Osteoblast (primary cell): ENCODE measurements around the gene CDK11A. TPM values are rescaled to one million over a fixed set of nuclear protein-coding genes. Genes with fewer than 3 reads are reported as not detected.
A peak's percentile ranks its signal among the peaks of the same experiment; 100 is the strongest.
"Not testable (repeated sequence)": the region's sequence is repeated elsewhere in the genome, so short reads cannot be mapped to it uniquely, and the experiment has no call there.

Experiments
- DNase-seq: peaks from one replicate; pipeline ENCODE4 v3.0.0; 2011; ENCODE audit warnings: low spot score, mixed read lengths; ENCODE audit not compliant: insufficient read length; ENCODE audit errors: missing footprints
- H2AFZ ChIP-seq: 2 replicates; pipeline ENCODE4 v1.6.0; 2011; ENCODE audit warnings: mild to moderate bottlenecking, low read length
- H3K27ac ChIP-seq: 2 replicates; pipeline ENCODE4 v1.5.1; 2011; ENCODE audit warnings: mild to moderate bottlenecking, low read depth, low read length, moderate library complexity
- H3K27me3 ChIP-seq: 2 replicates; pipeline ENCODE4 v1.6.0; 2012; ENCODE audit warnings: mild to moderate bottlenecking, control low read depth, inconsistent platforms, low read length, moderate library complexity; ENCODE audit not compliant: insufficient read depth
- H3K36me3 ChIP-seq: 2 replicates; pipeline ENCODE4 v1.5.1; 2011; ENCODE audit warnings: mild to moderate bottlenecking, low read length, control low read depth, moderate library complexity; ENCODE audit not compliant: insufficient read depth
- H3K4me1 ChIP-seq: 2 replicates; pipeline ENCODE4 v1.5.1; 2011; ENCODE audit warnings: mild to moderate bottlenecking, low read length, control low read depth, moderate library complexity; ENCODE audit not compliant: insufficient read depth
- H3K4me2 ChIP-seq: 2 replicates; pipeline ENCODE4 v1.6.0; 2011; ENCODE audit warnings: mild to moderate bottlenecking, low read length; ENCODE audit not compliant: insufficient read depth
- H3K4me3 ChIP-seq: fragments of 200-600 bp; sonication (generic); 3 replicates; pipeline ENCODE4 v1.5.1; 2012; ENCODE audit warnings: mild to moderate bottlenecking, low read length, inconsistent platforms; ENCODE audit not compliant: insufficient read depth
- H3K79me2 ChIP-seq: 2 replicates; pipeline ENCODE4 v1.6.0; 2012; ENCODE audit warnings: mild to moderate bottlenecking, low read length, control low read depth, inconsistent platforms; ENCODE audit not compliant: insufficient read depth
- H3K9me3 ChIP-seq: 2 replicates; pipeline ENCODE4 v1.5.1; 2011; ENCODE audit warnings: low read depth, low read length, control low read depth
- H4K20me1 ChIP-seq: 2 replicates; pipeline ENCODE4 v1.6.0; 2012; ENCODE audit warnings: mild to moderate bottlenecking, low read length, control low read depth; ENCODE audit not compliant: insufficient read depth
- total RNA-seq: library from RNA; depleted of rRNA; stranded (reverse); fragments of >200 nt; gene quantifications from 2 replicates; pipeline ENCODE4 v1.2.3, GENCODE V29; 2012
- TF ChIP-seq, protein P1 (sequence below): IDR thresholded peaks from 2 replicates; pipeline ENCODE4 v1.5.1; 2011; ENCODE audit warnings: mild to moderate bottlenecking, low read depth, low read length, moderate library complexity; ENCODE audit errors: extremely low read depth

The CDK11A gene
- total RNA-seq, 1 donor, result 22.1 TPM

DNA sequence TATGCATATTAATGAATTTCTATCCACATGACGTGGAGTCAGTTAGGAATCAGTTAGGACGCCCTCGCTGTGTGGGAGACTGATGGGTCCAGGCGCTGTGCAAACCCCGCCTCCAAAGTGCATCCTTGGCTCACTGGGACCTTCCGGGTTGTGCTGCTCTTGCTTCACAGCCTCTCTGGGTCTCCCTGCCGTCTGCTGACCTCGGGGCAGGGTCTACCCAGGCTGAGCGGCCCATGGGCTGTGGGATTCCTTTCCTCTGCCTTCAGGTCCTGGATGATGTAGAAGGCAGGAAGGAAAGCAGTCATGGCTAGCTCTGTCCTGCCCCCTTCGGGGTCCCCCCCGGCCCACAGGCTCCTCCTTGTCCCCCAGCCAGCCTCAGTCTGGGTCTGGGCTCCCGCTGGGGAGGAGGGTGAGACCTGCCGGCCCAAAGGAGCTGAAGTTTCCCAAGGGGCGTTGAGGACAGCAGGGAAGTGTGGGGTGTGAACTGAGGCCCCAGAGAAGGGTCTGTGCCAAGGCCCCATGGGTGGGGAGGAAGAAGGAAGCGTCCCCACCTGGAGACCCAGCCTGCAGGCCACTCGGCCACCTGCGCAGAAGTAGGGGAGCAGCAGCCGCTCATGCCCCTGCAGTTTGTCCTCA, 24.6 kb upstream of the CDK11A start:
- Histone ChIP-seq H3K4me2 (no peak overlapping the region), H3K9me3 (no peaks in the 10 kb centered on the region), H3K27me3 (no peaks in the 10 kb centered on the region), H4K20me1 (no peaks in the 10 kb centered on the region), H3K36me3 (peaks cover 13% of the 10 kb centered on the region), H2AFZ (no peak overlapping the region), H3K4me1 (no peaks in the 10 kb centered on the region), H3K79me2 (no peaks in the 10 kb centered on the region), H3K4me3 (no peak overlapping the region), H3K27ac (no peak overlapping the region)
- DNase-seq, result peak; percentile 49
- TF ChIP-seq, protein P1, sequence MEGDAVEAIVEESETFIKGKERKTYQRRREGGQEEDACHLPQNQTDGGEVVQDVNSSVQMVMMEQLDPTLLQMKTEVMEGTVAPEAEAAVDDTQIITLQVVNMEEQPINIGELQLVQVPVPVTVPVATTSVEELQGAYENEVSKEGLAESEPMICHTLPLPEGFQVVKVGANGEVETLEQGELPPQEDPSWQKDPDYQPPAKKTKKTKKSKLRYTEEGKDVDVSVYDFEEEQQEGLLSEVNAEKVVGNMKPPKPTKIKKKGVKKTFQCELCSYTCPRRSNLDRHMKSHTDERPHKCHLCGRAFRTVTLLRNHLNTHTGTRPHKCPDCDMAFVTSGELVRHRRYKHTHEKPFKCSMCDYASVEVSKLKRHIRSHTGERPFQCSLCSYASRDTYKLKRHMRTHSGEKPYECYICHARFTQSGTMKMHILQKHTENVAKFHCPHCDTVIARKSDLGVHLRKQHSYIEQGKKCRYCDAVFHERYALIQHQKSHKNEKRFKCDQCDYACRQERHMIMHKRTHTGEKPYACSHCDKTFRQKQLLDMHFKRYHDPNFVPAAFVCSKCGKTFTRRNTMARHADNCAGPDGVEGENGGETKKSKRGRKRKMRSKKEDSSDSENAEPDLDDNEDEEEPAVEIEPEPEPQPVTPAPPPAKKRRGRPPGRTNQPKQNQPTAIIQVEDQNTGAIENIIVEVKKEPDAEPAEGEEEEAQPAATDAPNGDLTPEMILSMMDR, result no peak

DNA sequence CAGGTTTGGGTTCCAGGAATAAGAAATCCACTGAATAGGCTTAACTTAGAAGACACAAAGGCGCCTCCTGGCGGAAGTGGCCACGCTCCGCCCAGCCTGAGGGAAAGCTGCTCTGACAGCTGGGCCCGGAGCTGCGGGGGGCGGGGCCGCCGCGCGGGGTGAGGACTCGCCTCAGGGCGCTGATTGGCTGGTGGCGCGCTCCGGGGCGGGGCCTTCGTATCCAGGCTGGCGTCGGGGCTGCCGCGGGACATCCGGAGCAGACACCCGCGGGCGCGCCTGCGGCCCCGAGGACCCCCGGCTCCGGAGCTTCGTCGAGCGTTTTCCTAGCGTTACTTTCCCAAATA, 22.4 kb upstream of the CDK11A start:
- not testable (repeated sequence) for H4K20me1 ChIP-seq, H3K4me1 ChIP-seq, H3K27me3 ChIP-seq, H2AFZ ChIP-seq, H3K36me3 ChIP-seq, H3K27ac ChIP-seq, H3K4me2 ChIP-seq, H3K9me3 ChIP-seq, DNase-seq, H3K79me2 ChIP-seq
- peak overlapping the region; percentile 58 for H3K4me3 ChIP-seq

DNA sequence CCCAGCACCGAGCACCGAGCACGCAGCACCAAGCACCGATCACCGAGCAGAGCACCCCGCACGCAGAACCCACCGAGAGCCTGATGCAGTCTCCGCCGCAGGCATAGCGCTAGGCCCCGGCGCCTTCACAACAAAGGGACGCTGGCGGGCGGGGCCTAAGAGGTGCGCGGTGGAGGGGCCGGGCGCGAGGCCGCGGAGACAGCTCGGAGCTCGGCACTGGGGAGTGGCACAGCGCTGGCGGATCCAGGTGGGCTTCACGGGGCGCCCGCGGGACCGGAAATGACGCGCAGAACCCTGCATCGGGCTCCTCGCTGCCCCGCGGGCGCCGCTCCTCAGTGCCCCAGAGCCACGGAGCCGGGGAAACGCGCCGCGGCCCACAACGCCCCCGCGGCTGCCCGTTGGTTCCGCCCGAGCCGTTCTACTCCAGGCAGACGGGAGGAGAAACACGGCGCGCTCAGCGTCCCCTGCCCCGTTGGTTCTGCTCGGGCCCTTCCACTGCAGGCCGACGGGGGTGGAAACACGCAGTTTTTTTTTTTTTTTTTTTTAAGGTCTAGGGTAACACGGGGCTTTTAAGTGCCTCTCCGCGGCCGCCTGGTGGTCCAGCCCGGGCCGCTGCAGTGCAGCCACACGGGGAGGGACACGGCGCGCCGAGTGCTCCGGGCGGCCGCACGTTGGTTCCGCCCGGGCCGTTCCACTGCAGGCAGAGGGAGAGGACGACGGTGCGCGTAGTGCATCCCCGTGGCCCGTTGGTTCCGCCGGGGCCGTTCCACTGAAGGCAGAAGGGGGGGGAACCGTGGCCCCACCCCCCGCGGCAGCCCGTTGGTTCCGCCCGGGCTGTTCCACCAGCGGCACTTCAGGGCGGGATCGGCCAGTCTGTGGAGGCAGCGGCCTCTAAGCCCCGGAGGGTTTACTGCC, 21.8 kb upstream of the CDK11A start:
- H3K79me2 ChIP-seq, H2AFZ ChIP-seq, H4K20me1 ChIP-seq, H3K36me3 ChIP-seq, H3K9me3 ChIP-seq, H3K27me3 ChIP-seq, H3K4me2 ChIP-seq, H3K4me1 ChIP-seq: not testable (repeated sequence)
- H3K4me3 ChIP-seq, result peak overlapping the region; percentile 58
- H3K27ac ChIP-seq, result peak overlapping the region; percentile 70
- peak; percentile 62 for DNase-seq

DNA sequence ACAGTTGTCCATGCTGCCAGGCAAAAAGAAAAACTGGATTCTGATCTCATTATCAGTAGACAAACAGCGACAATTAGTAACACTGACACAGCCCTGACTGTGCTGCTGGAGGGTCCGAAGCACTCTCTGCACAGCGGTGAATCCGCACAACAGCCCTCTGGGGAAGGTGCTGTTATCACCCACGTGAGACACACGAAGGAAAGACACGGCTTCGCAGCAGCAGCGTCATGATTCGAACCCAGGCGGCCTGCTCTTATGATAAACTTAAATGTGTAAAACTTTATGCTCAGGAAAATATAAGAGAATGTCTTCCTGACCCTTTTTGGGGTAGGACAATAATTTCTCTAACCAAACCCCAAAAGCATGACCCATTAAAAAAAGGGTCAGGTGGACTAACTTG, 18.4 kb upstream of the CDK11A start:
- not testable (repeated sequence) for H3K4me2 ChIP-seq, H3K4me3 ChIP-seq, H3K36me3 ChIP-seq, H3K4me1 ChIP-seq, H2AFZ ChIP-seq, H3K27me3 ChIP-seq, H4K20me1 ChIP-seq, H3K27ac ChIP-seq, H3K79me2 ChIP-seq, H3K9me3 ChIP-seq, DNase-seq

DNA sequence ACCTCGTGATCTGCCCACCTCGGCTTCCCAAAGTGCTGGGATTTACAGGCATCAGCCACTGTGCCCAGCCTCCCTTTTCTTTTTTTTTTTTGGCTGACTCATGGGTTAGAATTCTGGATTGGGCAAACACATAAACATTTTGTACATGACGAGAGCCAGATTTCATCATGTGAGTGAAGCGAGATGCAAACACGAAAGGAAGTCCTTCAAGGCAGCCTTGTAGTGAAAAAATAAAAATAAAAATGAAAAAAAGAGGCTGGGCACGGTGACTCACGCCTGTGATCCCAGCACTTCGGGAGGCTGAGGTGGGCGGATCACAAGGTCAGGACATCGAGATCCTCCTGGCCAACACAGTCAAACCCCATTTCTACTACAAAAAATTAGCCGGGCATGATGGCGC, 16.9 kb upstream of the CDK11A start:
- H3K27ac ChIP-seq, result peak overlapping the region; percentile 60
- H3K4me3 ChIP-seq, H3K36me3 ChIP-seq, H2AFZ ChIP-seq, H4K20me1 ChIP-seq, H3K27me3 ChIP-seq, H3K4me2 ChIP-seq, H3K4me1 ChIP-seq, H3K9me3 ChIP-seq, H3K79me2 ChIP-seq: not testable (repeated sequence)
- DNase-seq, result peak; percentile 96

DNA sequence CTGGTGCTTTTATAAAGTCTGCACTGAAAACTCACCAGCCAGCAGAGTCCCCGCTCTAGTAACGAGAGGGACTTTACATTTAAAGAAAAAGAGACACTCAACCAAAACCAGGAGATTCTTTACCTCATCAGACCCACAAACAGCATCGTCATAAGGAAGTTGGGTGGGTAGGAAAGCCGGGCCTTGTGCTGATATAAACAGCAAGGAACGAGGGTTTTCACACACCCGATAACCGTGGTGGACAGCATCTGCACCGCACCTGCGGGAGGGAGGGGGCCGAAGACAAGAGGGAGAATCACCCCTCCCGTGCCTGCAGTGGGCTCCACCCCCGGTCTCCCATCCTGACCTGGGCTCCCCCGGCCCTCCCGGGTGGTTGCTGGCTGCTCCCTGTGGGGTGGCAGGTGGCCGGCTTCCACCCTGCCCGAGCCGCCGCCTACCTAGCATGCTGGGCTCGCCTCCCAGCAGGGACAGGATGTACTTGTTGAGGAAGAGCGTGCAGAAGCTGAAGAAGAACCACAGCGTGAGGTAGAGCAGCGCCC, 14.7 kb upstream of the CDK11A start:
- not testable (repeated sequence) for H3K27me3 ChIP-seq, H3K79me2 ChIP-seq, H3K4me2 ChIP-seq, H3K27ac ChIP-seq, H3K4me1 ChIP-seq, H2AFZ ChIP-seq, H3K9me3 ChIP-seq, H3K4me3 ChIP-seq, H4K20me1 ChIP-seq, H3K36me3 ChIP-seq, DNase-seq

DNA sequence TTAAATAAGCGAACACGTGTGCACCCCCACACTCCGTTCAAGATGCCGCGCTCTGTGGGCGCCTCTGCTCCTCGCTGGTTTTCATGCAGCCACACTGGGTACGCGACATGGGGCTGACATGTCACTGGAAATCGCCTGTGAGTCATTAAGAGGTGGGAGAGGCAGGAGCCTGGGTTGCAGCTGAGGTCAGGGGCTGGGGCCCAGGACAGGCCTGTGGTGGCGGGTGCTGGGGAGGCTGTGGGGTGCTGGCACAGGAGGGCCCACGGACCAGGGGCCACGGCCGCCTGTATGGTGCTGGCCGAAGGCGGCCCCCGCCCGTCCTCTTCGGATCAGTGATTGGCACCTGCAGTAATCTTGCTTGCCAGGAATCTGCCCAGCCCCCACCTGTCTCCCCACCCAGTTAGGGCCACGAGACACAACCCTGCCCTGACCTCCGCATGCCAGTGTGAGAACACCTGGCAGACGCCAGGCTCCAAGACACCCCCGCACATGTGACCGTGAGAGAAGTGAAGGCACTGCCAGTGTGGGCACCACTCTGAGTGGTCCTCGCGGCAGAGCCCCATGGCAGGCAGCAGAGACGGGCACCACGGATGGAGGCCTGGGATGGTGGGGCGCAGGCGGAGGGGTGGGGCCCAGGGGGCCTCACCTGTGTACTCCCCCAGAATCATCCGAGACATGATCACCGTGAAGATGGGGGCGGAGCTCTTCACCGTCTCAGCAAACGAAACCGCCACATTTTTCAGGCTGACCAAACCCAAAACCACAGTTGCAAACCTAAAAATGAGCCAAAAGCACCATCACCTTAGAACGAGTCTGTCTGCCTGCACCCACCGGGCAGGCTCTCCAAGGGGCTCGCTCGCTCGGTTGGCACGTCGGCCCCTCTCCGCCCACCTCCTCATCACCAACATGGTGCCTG, 13.8 kb upstream of the CDK11A start:
- H3K27me3 ChIP-seq, H3K4me2 ChIP-seq, DNase-seq, H4K20me1 ChIP-seq, H3K27ac ChIP-seq, H3K4me3 ChIP-seq, H3K4me1 ChIP-seq, H3K36me3 ChIP-seq, H3K79me2 ChIP-seq, H2AFZ ChIP-seq, H3K9me3 ChIP-seq: not testable (repeated sequence)
